HG03025 (cell line): ENCODE data around the gene PAFAH1B2.
"Not testable (repeated sequence)": the region's sequence is repeated elsewhere in the genome, so short reads cannot be mapped to it uniquely, and the experiment has no call there.

Experiments
- ATAC-seq: cut with Tn5 transposase; IDR thresholded peaks from one replicate; pipeline ENCODE4 v1.9.1; 2021; ENCODE audit warnings: mild to moderate bottlenecking, moderate library complexity; ENCODE audit not compliant: unreplicated experiment, low FRiP score

The PAFAH1B2 gene

GRCh38 chr11:117200813-117201657 is 56.9 kb downstream of the PAFAH1B2 start:
- no peak for ATAC-seq

GRCh38 chr11:117201658-117202305 is 57.7 kb downstream of the PAFAH1B2 start:
- ATAC-seq, result no peak

GRCh38 chr11:117202386-117203068 is 58.4 kb downstream of the PAFAH1B2 start:
- no peak for ATAC-seq

- no peak for ATAC-seq
Observed at GRCh38 chr11:117203069-117203407, 59.0 kb downstream of the PAFAH1B2 start.

DNA sequence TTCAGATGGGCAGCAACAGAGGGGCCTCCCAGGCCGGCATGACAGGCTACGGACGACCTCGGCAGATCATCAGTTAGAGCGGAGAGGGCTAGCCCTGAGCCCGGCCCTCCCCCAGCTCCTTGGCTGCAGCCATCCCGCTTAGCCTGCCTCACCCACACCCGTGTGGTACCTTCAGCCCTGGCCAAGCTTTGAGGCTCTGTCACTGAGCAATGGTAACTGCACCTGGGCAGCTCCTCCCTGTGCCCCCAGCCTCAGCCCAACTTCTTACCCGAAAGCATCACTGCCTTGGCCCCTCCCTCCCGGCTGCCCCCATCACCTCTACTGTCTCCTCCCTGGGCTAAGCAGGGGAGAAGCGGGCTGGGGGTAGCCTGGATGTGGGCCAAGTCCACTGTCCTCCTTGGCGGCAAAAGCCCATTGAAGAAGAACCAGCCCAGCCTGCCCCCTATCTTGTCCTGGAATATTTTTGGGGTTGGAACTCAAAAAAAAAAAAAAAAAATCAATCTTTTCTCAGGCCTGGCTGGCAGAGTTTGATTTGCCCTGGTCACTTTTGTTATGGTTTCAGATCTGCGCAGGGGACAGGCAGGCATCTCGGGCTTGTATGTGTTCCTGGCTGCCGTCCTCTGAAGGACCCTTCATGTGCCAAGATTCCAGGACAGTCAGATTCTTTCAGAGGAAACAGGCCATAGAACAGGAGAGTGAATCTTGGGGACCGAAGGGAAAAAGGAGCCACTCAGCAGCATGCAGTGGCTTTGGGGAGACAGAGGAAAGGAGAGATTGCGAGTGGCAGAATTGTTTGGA is 60.4 kb downstream of the PAFAH1B2 start:
- no peak for ATAC-seq

- no peak for ATAC-seq
Observed at GRCh38 chr11:117205211-117205818, 61.2 kb downstream of the PAFAH1B2 start.

GRCh38 chr11:117206111-117206510 is 62.0 kb downstream of the PAFAH1B2 start:
- ATAC-seq, result not testable (repeated sequence)

- not testable (repeated sequence) for ATAC-seq
Observed at GRCh38 chr11:117206859-117207258, 62.8 kb downstream of the PAFAH1B2 start.

DNA sequence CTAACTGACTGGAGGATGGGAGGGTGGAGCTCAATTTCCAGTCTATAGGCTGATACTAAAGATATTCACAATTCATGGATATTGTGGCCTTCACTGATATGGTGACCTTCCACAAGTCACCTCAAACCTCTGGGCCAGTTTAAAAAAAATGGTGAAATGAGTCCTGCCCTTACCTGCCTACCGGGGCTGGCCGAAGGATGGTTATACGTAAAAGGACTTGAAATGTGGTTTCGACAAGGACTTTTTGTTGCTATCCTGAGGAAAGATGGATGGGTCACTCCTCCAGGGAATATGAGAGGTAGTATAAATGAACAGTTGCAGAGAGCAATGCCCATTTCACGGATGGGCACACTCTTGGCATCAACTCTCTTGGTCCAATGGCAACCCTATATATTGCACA is 63.4 kb downstream of the PAFAH1B2 start:
- not testable (repeated sequence) for ATAC-seq

- ATAC-seq, result not testable (repeated sequence)
Observed at GRCh38 chr11:117208710-117209109, 64.6 kb downstream of the PAFAH1B2 start.

DNA sequence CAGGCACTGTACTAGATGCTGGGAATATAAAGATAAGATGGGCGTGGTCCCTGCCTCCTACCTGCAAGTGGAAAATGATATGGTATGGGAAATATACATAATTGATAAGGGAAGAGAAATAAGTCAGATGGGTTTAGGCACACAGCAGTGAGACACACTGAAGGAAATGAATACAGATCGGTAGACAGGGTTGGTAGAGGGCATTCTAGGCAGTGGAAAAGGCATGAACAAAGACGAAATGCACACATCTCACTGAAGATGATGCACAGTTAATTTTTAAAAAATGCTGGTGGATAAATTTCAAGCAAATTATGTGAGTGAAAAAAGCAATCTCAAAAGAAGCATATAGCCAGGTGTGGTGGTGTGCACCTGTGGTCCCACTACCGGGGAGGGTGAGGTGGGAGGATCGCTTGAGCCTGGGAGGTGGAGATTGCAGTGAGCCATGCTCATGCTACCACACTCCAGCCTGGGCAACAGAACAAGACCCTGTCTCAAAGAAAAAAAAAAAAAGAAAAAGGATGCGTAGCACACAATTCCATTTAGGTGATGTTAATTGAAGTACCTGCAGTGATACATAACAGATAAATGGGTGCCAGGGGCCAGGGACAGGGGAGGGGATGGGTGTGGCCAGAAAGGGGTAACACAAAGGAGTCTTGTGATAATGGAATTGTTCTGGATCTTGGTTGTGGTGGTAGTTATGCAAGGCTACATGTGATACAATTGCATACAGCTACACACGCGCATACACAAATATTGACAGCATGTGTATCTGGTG is 65.5 kb downstream of the PAFAH1B2 start:
- ATAC-seq, result not testable (repeated sequence)

DNA sequence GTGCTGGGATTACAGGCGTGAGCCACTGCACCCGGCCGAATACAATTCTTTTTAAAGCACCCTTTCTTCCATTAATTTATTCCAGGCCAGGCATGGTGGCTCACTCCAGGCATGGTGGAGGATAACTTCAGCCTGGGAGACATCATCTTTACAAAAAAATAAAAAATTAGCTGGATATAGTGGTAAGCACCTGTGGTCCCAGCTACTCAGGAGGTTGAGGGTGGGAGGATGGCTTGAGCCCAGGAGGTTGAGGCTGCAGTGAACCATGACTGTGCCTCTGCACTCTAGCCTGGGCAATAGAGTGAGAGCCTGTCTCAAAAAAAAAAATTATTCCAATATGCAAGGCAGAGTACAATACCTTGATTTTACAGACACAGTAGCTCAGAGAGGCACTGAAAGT is 66.5 kb downstream of the PAFAH1B2 start:
- ATAC-seq, result no peak

- ATAC-seq, result no peak
Observed at GRCh38 chr11:117212697-117213355, 68.7 kb downstream of the PAFAH1B2 start.

DNA sequence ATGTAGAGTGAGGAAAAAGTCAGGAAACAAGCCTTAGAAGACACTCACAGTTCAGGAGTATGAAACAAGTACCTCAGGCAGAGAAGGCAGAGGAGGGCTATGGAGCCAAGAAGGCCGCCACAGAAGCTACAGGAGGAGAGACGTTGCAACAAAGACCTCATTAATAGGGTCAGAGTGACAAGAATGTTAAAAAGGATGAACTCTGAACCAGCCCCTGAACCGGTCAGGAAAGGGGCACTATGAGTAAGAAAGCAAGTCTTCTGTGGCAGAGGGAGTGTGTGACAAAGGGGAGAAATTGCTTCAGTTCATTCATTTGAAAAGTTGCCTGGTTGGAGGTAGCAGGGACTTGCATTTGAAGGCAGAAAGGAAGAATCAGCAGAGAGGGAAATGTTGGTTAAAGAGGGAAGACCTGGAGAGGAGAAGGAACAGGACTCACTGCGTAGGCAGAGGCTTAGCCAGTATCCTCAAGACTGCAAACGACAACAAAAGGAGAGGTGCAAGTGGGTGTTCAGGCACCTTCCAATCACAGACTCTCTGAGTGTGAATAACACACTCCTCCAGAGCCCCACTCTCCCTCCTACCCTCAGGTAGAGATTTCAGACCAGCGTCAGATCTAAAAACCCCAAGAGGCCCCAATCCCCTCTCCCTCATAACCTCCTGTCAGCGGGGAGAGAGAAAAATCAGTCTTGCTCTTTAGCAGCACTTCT is 70.5 kb downstream of the PAFAH1B2 start:
- ATAC-seq, result no peak

DNA sequence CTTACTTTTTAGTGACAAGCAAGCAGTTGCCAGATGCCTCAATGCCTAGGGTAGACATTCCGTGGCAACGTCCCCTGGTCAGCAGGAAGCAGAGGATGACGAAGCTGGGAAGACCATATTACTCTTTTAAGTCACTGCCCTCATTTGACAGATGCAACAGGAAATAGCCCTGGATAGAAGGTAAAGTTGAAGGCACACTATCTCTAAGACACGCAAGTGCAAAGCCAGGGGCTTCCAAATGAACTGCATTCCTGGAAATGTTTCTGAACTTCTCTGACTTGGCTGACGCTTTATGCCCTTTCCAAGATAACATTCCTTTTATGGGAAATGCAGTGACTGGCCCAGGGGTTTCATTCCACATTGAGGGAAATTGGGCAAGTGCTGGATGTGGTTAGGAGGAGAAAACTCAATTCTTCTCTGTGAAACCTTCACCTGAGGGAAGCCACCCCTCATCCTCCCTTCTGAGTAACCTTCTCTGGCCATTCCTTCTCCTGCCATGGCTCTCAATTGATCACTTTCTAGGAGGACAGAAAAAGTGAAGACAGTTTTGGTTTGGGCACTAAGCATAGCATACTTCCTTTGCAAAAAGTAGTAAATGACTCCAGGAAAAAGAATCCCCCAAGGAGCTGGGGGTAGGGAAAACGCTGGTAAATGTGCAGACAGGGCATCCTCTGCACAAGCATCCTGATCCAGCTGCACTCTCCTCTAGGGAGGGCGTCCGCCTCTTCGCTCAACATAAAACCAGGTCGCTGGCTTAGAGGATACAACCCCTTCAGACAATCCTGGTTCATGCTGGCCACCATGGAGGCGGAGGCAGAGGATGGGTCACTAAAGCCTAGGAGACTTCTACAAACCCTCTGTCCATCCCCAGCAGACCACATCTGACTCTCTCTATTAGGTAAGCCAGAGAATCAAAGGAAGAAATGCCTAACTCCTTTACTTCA is 73.3 kb downstream of the PAFAH1B2 start:
- no peak for ATAC-seq

GRCh38 chr11:117218133-117218915 is 74.2 kb downstream of the PAFAH1B2 start:
- no peak for ATAC-seq
